Measurements from ENCODE around the gene GRAMD1A.
A peak's percentile ranks its signal among the peaks of the same experiment; 100 is the strongest.

DNA sequence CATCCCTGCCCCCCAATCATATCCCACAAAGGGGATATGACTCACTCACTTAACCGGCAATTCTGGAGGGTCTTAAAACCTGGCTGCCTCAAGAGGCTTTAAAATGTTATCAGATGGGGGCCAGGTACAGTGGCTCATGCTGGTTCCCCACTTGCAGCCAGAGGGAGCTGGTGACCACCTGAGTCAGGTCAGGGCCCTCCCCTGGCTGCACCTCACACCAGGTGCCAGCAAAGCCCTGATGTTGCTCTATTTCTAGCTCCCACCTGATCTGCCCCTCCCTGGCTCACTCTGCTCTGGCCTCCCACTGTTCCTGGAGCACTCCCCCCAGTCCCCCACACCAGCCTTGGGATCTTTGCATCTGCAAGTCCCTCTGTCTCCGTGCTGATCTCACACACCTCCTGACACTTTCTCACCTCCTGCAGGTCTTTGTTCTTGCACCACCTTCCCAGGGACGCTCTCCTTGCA is 55.6 kb downstream of the GRAMD1A start:
- TF ChIP-seq, protein P1, sequence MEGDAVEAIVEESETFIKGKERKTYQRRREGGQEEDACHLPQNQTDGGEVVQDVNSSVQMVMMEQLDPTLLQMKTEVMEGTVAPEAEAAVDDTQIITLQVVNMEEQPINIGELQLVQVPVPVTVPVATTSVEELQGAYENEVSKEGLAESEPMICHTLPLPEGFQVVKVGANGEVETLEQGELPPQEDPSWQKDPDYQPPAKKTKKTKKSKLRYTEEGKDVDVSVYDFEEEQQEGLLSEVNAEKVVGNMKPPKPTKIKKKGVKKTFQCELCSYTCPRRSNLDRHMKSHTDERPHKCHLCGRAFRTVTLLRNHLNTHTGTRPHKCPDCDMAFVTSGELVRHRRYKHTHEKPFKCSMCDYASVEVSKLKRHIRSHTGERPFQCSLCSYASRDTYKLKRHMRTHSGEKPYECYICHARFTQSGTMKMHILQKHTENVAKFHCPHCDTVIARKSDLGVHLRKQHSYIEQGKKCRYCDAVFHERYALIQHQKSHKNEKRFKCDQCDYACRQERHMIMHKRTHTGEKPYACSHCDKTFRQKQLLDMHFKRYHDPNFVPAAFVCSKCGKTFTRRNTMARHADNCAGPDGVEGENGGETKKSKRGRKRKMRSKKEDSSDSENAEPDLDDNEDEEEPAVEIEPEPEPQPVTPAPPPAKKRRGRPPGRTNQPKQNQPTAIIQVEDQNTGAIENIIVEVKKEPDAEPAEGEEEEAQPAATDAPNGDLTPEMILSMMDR (IDR thresholded peaks at IDR 0.05 in 4 of 5, conservative IDR thresholded peaks at IDR 0.05 in 1 of 5): peak; percentile 36 to 71 (median 66)
- TF ChIP-seq POLR2A (IDR thresholded peaks at IDR 0.05): no peak

Measured in gastrocnemius medialis (tissue), 4 donors.